ENCODE results near the gene PDCL3. TPM values are rescaled to one million over a fixed set of nuclear protein-coding genes. Genes with fewer than 3 reads are reported as not detected.

The PDCL3 gene
- polyA plus RNA-seq, 1 donor from 2014 or later, result 18.5 TPM

DNA sequence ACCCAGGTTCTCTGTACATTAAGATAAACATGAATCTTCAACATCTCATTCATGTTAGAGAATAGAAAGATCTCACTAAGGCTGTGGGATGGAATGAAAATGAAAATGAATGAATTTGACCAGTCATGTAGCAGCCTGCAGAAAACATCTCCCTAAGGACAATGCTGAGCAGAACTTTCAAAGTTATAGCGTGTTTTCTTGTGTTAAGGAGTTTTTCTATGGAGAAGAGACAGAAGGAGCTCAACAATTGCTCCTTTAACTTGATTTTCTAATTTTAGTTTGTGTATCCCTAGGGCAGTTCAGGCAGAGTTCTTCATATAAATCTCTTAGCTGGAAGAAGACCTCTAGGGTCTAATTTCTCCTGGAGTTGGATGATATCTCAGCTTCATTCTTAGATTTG, 45.2 kb upstream of the PDCL3 start:
- Histone ChIP-seq H3K9ac (ENCODE audit: low read length) (no peak overlapping the region), H3F3A (ENCODE audit: insufficient read depth, low read length, poor library complexity, severe bottlenecking) (no peaks in the 10 kb centered on the region), H3K9me2 (ENCODE audit: insufficient read depth, low read length) (no peaks in the 10 kb centered on the region), H3K4me3 (ENCODE audit: low read length) (no peak overlapping the region), H4K20me1 (ENCODE audit: insufficient read depth) (no peaks in the 10 kb centered on the region), H3K4me2 (ENCODE audit: low read length) (no peak overlapping the region), H3K36me3 (ENCODE audit: insufficient read depth, low read length) (no peaks in the 10 kb centered on the region), H2AFZ (ENCODE audit: low read depth, low read length) (no peak overlapping the region), H3K27ac (ENCODE audit: low read length) (no peak overlapping the region), H3K27me3 (ENCODE audit: insufficient read depth, low read depth, low read length) (no peaks in the 10 kb centered on the region), H3K79me2 (replicated peaks; ENCODE audit: insufficient read depth, low read length) (no peaks in the 10 kb centered on the region), H3K9me3 (ENCODE audit: low read length) (no peaks in the 10 kb centered on the region)
- no peak for TF ChIP-seq POLR2AphosphoS5 (IDR thresholded peaks at IDR 0.05)
- TF ChIP-seq, protein P1, sequence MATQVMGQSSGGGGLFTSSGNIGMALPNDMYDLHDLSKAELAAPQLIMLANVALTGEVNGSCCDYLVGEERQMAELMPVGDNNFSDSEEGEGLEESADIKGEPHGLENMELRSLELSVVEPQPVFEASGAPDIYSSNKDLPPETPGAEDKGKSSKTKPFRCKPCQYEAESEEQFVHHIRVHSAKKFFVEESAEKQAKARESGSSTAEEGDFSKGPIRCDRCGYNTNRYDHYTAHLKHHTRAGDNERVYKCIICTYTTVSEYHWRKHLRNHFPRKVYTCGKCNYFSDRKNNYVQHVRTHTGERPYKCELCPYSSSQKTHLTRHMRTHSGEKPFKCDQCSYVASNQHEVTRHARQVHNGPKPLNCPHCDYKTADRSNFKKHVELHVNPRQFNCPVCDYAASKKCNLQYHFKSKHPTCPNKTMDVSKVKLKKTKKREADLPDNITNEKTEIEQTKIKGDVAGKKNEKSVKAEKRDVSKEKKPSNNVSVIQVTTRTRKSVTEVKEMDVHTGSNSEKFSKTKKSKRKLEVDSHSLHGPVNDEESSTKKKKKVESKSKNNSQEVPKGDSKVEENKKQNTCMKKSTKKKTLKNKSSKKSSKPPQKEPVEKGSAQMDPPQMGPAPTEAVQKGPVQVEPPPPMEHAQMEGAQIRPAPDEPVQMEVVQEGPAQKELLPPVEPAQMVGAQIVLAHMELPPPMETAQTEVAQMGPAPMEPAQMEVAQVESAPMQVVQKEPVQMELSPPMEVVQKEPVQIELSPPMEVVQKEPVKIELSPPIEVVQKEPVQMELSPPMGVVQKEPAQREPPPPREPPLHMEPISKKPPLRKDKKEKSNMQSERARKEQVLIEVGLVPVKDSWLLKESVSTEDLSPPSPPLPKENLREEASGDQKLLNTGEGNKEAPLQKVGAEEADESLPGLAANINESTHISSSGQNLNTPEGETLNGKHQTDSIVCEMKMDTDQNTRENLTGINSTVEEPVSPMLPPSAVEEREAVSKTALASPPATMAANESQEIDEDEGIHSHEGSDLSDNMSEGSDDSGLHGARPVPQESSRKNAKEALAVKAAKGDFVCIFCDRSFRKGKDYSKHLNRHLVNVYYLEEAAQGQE (IDR thresholded peaks at IDR 0.05; ENCODE audit: borderline replicate concordance), result no peak
- TF ChIP-seq MXI1 (conservative IDR thresholded peaks at IDR 0.05; ENCODE audit: poor library complexity, severe bottlenecking), result no peak
- no peak for TF ChIP-seq CTCF (IDR thresholded peaks at IDR 0.05; ENCODE audit: poor library complexity, severe bottlenecking)
- TF ChIP-seq RAD21 (conservative IDR thresholded peaks at IDR 0.05), result no peak
- TF ChIP-seq EP300 (conservative IDR thresholded peaks at IDR 0.05; ENCODE audit: poor library complexity, severe bottlenecking), result no peak
- TF ChIP-seq TAF1 (IDR thresholded peaks at IDR 0.05; ENCODE audit: low read depth), result no peak
- no peak for TF ChIP-seq EZH2 (IDR thresholded peaks at IDR 0.05; ENCODE audit: borderline replicate concordance, insufficient read depth, low read length, poor library complexity, severe bottlenecking)
- no peak for TF ChIP-seq SMC3 (conservative IDR thresholded peaks at IDR 0.05; ENCODE audit: poor library complexity)

GRCh38 chr2:100518801-100519200, 44.0 kb upstream of the PDCL3 start:
- H3K36me3 ChIP-seq (ENCODE audit: insufficient read depth, low read length), result no peaks in the 10 kb centered on the region
- H2AFZ ChIP-seq (ENCODE audit: low read depth, low read length), result no peak overlapping the region
- H3K4me3 ChIP-seq (ENCODE audit: low read length), result no peak overlapping the region
- H3K9me3 ChIP-seq (ENCODE audit: low read length), result no peaks in the 10 kb centered on the region
- no peaks in the 10 kb centered on the region for H3K79me2 ChIP-seq (replicated peaks; ENCODE audit: insufficient read depth, low read length)
- no peaks in the 10 kb centered on the region for H3K9me2 ChIP-seq (ENCODE audit: insufficient read depth, low read length)
- no peak overlapping the region for H3K9ac ChIP-seq (ENCODE audit: low read length)
- TF ChIP-seq, protein P1 (IDR thresholded peaks at IDR 0.05; ENCODE audit: borderline replicate concordance), result no peak
- TF ChIP-seq EZH2 (IDR thresholded peaks at IDR 0.05; ENCODE audit: borderline replicate concordance, insufficient read depth, low read length, poor library complexity, severe bottlenecking) (no peak), EP300 (conservative IDR thresholded peaks at IDR 0.05; ENCODE audit: poor library complexity, severe bottlenecking) (no peak), CTCF (IDR thresholded peaks at IDR 0.05; ENCODE audit: poor library complexity, severe bottlenecking) (no peak), POLR2AphosphoS5 (IDR thresholded peaks at IDR 0.05) (no peak)
- no peak overlapping the region for H3K27ac ChIP-seq (ENCODE audit: low read length)
- H3F3A ChIP-seq (ENCODE audit: insufficient read depth, low read length, poor library complexity, severe bottlenecking), result no peaks in the 10 kb centered on the region
- no peaks in the 10 kb centered on the region for H3K27me3 ChIP-seq (ENCODE audit: insufficient read depth, low read depth, low read length)
- no peaks in the 10 kb centered on the region for H4K20me1 ChIP-seq (ENCODE audit: insufficient read depth)
- H3K4me2 ChIP-seq (ENCODE audit: low read length), result no peak overlapping the region
